Measurements from ENCODE around the gene NAA38.
"Not testable (repeated sequence)": the region's sequence is repeated elsewhere in the genome, so short reads cannot be mapped to it uniquely, and the experiment has no call there.

The NAA38 gene

DNA sequence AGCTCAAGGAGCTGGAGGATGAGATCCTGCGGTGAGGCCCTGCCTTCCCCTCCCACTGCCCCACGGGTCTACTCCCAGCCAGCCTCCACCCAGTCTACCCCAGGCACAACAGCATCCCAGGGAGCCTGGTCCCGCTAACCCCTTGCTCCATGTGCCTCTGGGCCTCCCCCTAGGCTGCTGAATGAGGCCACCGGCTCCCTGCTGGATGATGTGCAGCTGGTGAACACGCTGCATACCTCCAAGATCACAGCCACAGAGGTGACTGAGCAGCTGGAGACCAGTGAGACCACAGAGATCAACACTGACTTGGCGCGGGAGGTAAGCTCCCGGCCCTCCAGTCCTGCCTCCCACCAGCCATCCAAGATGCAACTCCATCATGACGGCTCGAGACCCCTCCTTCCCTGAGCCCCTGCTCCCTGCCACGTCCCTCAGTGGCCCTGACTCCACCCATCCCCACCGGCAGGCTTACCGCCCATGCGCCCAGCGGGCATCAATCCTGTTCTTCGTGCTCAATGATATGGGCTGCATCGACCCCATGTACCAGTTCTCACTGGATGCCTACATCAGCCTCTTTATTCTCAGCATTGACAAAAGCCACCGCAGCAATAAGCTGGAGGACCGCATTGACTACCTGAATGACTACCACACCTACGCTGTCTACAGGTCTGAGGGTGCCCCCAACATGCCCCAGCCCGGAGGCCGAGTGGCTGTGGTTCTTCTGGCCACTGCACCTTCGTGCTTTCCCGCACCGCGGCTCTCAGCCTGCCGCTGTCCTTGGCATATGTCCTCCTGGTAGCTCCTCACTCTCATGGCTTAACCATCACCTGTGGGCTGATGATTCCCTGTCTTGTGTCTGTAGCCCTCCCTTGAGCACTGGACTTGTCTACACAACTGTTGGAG, 38.4 kb downstream of the NAA38 start:
- DNase-seq, result no peak

DNA sequence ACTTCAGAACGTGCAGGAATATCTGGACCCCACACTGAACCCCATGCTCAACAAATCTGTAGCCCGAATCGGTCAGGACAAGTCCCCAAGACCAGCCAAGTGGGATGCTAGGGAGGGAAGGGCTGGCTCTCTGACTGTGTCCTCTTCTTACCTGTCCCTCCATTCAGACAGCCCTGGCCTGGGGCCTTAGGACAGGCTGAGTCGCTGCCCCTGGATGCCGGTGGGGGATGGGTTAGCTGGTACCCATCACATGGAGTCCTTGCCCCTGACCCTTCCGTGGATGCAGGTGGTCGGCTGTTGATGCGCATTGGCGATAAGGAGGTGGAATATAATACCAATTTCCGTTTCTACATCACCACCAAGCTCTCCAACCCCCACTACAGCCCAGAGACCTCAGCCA, 39.3 kb downstream of the NAA38 start:
- DNase-seq, result no peak

DNA sequence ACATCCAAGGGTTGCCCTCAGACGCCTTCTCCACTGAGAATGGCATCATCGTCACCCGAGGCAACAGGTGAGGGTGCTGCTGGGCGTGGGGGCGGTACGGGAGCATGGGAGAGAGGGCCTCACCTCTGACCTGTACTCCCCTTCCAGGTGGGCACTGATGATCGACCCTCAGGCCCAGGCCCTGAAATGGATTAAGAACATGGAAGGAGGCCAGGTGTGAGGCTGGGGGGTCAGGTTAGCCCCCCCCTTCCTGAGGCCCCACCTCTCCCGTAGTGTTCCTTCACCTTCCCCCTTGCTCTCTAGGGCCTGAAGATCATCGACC, 39.8 kb downstream of the NAA38 start:
- DNase-seq, result no peak

DNA sequence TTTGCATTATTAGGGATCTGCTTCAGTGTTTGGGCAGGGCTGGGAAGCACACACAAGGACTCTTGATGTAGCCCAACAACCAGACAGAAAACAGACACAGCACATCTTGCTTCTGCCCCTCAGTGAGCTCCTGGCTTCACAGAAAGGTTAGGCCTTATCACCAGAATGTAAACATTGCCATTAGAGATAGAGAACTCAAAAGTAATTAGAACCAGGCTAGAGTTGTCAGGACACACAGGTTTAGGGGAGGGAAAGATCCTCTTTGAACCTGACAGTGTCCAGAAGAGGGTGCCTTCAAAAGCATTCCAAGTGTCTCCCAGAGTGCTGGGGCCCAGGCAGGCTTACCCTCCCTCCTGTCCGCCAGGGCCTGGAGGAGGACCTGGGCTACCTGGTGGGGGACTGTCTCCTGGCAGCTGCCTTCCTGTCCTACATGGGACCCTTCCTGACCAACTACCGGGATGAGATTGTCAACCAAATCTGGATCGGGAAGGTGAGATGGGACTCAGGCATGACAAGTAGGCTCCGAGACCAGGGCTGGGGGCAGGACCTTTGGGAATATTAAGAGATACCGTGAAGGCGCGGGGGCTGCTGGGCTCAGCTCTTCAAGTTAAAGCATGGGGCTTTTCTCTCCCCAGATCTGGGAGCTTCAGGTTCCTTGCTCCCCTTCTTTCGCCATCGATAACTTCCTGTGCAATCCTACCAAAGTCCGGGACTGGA, 40.3 kb downstream of the NAA38 start:
- DNase-seq, result no peak

DNA sequence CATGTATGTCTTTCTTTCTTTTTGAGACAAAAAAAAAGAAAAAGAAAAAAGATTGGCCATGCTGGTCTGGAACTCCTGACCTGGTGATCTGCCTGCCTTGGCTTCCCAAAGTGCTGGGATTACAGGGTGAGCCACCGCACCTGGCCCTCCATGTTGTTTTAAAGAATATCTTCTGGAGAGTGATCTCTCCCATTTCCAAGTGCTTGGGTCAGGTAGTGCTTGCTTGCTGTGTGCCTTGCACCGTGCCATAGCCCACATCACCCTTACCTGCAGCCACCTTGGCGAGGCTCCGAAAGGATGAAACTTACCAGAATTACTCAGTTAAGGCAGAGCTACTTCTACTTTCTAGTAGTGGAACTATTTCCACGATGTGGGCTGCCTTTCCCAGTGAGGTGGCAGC, 42.4 kb downstream of the NAA38 start:
- DNase-seq, result no peak

DNA sequence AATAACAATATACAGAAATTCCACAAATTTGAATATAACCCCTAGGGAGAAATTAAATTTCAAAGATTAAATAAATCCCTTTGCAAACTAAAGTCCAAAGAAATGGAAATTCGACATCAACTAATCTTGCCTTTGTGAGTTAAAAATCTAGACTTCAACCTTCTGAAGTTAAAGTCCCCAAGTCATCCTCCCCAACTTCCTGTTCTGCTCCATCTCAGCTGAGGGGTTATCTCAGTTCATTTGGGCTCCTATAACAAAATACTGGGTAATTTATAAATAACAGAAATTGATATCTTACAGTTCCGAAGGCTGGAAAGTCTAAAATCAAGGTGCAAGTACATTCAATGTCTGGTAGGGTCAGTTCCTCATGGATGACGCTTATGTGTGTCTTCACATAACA, 46.1 kb downstream of the NAA38 start:
- no peak for DNase-seq

DNA sequence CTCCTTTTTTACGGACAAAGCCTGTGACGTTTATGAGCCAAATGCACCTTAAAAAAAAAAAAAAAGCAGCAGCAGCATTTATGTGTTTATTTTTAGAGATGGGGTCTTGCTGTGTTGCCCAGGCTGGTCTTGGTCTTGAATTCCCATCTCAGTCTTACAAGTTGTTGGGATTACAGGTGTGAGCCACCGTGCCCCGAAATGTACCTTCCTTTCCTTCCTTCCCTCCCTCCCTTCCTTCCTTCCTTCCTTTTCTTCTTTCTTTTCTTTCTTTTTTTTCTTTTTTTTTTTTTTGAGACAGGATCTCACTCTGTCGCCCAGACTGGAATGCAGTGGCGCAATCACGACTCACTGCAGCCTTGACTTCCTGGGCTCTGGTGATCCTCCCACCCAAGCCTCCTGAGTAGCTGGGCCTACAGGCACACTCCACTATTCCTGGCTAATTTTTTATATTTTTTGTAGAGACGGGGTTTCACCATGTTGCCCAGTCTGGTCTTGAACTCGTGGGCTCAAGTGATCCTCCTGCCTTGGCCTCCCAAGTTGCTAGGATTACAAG, 47.5 kb downstream of the NAA38 start:
- not testable (repeated sequence) for DNase-seq

DNA sequence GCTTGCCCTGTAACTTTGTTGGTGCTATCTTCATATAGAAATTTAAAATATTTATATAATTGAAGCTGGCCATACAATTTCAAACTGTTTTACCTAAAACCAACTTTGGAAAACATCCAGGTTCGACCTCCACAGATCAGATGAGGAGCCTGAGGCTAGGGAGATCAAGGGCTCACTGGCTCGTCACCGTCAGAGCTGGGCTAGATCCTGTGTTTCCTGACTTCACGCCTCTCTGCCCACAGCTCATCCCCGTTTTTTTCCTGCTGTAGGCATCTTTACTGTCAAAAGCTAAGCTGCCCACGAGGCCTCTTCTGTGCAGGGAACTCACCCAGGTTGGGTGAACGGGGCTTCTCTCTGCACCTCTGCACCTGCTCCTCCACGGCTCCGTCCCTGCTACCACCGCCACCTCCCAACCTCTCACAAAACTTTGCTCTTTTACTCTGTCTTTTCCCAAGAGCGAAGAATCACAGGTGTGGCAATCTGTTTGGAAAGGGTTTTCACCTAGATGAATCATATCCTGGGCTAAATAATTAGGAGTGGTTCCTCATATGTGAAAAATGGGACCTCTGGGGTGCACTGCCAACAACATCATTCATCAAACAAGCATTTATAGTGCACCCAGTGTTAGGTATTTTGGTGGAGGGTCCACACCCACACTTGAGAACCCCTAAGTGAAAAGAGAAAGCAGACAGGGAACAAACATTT, 48.1 kb downstream of the NAA38 start:
- no peak for DNase-seq

DNA sequence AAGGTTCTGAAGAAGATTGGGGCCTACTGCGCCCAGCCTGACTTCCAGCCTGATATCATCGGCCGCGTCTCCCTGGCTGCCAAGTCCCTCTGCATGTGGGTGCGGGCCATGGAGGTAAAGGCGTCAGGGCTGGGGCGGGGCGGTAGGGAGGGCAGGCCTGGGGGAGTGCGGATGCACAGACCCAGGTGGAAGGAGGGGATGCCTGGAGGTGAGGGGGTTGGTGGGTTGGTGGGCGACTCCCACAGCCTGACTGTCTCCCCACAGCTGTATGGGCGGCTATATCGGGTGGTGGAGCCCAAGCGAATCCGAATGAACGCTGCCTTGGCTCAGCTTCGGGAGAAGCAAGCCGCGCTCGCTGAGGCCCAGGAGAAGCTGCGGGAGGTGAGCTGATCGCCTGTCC, 50.2 kb downstream of the NAA38 start:
- no peak for DNase-seq
